HepG2 (cell line): ENCODE results near the gene SNX10. TPM values are rescaled to one million over a fixed set of nuclear protein-coding genes. Genes with fewer than 3 reads are reported as not detected.

Source experiments
- ATAC-seq: fragments of 200-7000 bp; cut with Tn5 transposase; 3 replicates; pipeline ENCODE4 v1.9.1; 2020; ENCODE audit warnings: mild to moderate bottlenecking, moderate library complexity
- BruUV-seq: library from RNA; stranded (reverse); fragments of 400-500 nt; replicated peaks from 2 replicates; lab custom pipeline; 2021; lab: Mats Ljungman, UMichigan
- CTCF ChIA-PET: fragments of 300-600 bp; formaldehyde crosslinking; extraction: SDS; loops from one replicate; lab custom pipeline; 2021; ENCODE audit warnings: low total read pairs, inconsistent platforms, low intra/inter-chr PET ratio; lab: Yijun Ruan, JAX
- POLR2A ChIA-PET: fragments of 350-600 bp; sonication (Branson Sonifier 250); formaldehyde crosslinking; loops from one replicate; lab custom pipeline; 2020; ENCODE audit warnings: antibody characterized with exemption, inconsistent platforms; lab: Yijun Ruan, JAX
- DNase-seq: peaks from one replicate; pipeline ENCODE4 v3.0.0-alpha.2; 2015; ENCODE audit warnings: low spot score
- FAIRE-seq: peaks from 3 replicates; lab custom pipeline; 2011; peaks lifted over from hg19 to GRCh38; lab: Jason Lieb, UNC
- H2AFZ ChIP-seq: one replicate; pipeline ENCODE4 v1.6.1; 2011; ENCODE audit warnings: low read length, inconsistent platforms
- H3K27ac ChIP-seq: fragments of 300-600 bp; 3 replicates; pipeline ENCODE4 v1.8.0; 2011; ENCODE audit warnings: mixed run types, mild to moderate bottlenecking, mixed read lengths, low read length, inconsistent platforms; ENCODE audit not compliant: insufficient read depth; ENCODE audit errors: extremely low read length
- H3K27me3 ChIP-seq, 2 experiments: fragments of 200-600 bp in 1 of 2; 2 replicates in 1 of 2; 3 replicates in 1 of 2; pipeline versions ENCODE4 v1.6.0 to v1.8.0; 2011; ENCODE audit warnings: low read length in 2 of 2, mild to moderate bottlenecking in 2 of 2, moderate library complexity in 2 of 2, inconsistent platforms in 1 of 2; ENCODE audit not compliant: insufficient read depth in 2 of 2, control insufficient read depth in 1 of 2
- H3K36me3 ChIP-seq, 2 experiments: fragments of 200-600 bp in 1 of 2; replicated peaks in 1 of 2; 2 replicates in 1 of 2; 3 replicates in 1 of 2; pipeline versions ENCODE4 v1.5.1 to v1.8.0; 2011; ENCODE audit warnings: low read length in 2 of 2, inconsistent platforms in 1 of 2; ENCODE audit not compliant: insufficient read depth in 2 of 2, control insufficient read depth in 1 of 2
- H3K4me1 ChIP-seq: 2 replicates; pipeline ENCODE4 v1.5.1; 2012; ENCODE audit warnings: low read length, inconsistent platforms; ENCODE audit not compliant: insufficient read depth
- H3K4me2 ChIP-seq: 2 replicates; pipeline ENCODE4 v1.6.0; 2011; ENCODE audit warnings: low read depth, low read length, inconsistent platforms
- H3K4me3 ChIP-seq, 3 experiments: fragments of 200-600 bp in 1 of 3; sonication (generic), shearing (Covaris generic) in 1 of 3; replicated peaks in 1 of 3; 2 replicates each; pipeline ENCODE4 v1.5.1; 2011 to 2016; ENCODE audit warnings: low read length in 3 of 3, inconsistent platforms in 2 of 3, low read depth in 2 of 3, mild to moderate bottlenecking in 2 of 3, control low read depth in 1 of 3, mixed read lengths in 1 of 3; ENCODE audit not compliant: insufficient read depth in 1 of 3
- H3K79me2 ChIP-seq: one replicate; pipeline ENCODE4 v1.6.1; 2011; ENCODE audit warnings: low read length, inconsistent platforms; ENCODE audit not compliant: insufficient read depth
- H3K9ac ChIP-seq: 2 replicates; pipeline ENCODE4 v1.6.0; 2011; ENCODE audit warnings: mild to moderate bottlenecking, low read depth, low read length, inconsistent platforms; ENCODE audit not compliant: insufficient read depth
- H3K9me3 ChIP-seq: 2 replicates; pipeline ENCODE4 v1.5.1; 2012; ENCODE audit warnings: mild to moderate bottlenecking, low read length
- H4K20me1 ChIP-seq: 2 replicates; pipeline ENCODE4 v1.6.0; 2011; ENCODE audit warnings: inconsistent platforms, mild to moderate bottlenecking, low read length, moderate library complexity; ENCODE audit not compliant: insufficient read depth
- MED13 ChIP-seq: sonication (generic); formaldehyde crosslinking; IDR thresholded peaks from 2 replicates; pipeline ENCODE4 v1.5.0; 2020; ENCODE audit warnings: missing genetic modification reagents
- NAIF1 ChIP-seq: sonication (generic); formaldehyde crosslinking; IDR thresholded peaks from 2 replicates; pipeline ENCODE4 v1.5.0; 2020; ENCODE audit warnings: mild to moderate bottlenecking, missing genetic modification reagents, borderline replicate concordance
- PRDM10 ChIP-seq: sonication (generic); formaldehyde crosslinking; IDR thresholded peaks from 2 replicates; pipeline ENCODE4 v1.4.0; 2020; ENCODE audit warnings: low read depth, missing genetic modification reagents
- RERE ChIP-seq: IDR thresholded peaks from 2 replicates; pipeline ENCODE4 v1.6.1; 2016; ENCODE audit warnings: low read depth, missing genetic modification reagents, missing compliant biosample characterization
- WGBS: methylation state at CpG from one replicate; pipeline ENCODE4 v1.1.6; 2017; ENCODE audit warnings: low lambda C conversion rate; 5-methylcytosine and 5-hydroxymethylcytosine counted together
- in situ Hi-C: cut with HindIII; loops from 2 replicates; pipeline ENCODE4 v1.10.0; 2017; ENCODE audit warnings: low pct_unique_long_range_greater_than_20kb; ENCODE audit not compliant: extremely low pct_ligation_motif_present
- intact Hi-C: fragments of 100-400 bp; cut with micrococcal nuclease; formaldehyde crosslinking; loops from one replicate; pipeline ENCODE4 v1.10.0; 2022; ENCODE audit not compliant: unreplicated experiment
- polyA plus RNA-seq, 8 experiments: library from polyadenylated mRNA; depleted of rRNA in 3 of 8; stranded (reverse) in 7 of 8; unstranded in 1 of 8; fragments of >200 nt; fragmentation: Illumina TruSeq in 4 of 8; extraction: Trizol in 4 of 8; gene quantifications; 2 replicates each; pipeline versions ENCODE4 v1.2.1 to v1.2.3, GENCODE V29; 2011 to 2016; ENCODE audit warnings: low read depth in 4 of 8, missing spikeins in 1 of 8, mixed read lengths in 1 of 8; ENCODE audit not compliant: insufficient read depth in 1 of 8
- total RNA-seq, 5 experiments: library from RNA; depleted of rRNA; stranded (reverse); fragments of >200 nt; fragmentation: Illumina TruSeq; extraction: Trizol; gene quantifications; 2 replicates each; pipeline ENCODE4 v1.2.3, GENCODE V29; 2016; ENCODE audit warnings: low read depth in 1 of 5

SNX10 gene
- total and polyA plus RNA-seq, 2 of the 13 experiments (the other 11 are each of a cell fraction or from before 2014, with no cell fraction given): 26.0 to 27.6 TPM

- TF ChIP-seq NAIF1 (CRISPR knock-in tag) (no peak), PRDM10 (no peak)
Measured at GRCh38 chr7:26356229-26356628, 64.6 kb downstream of the SNX10 start (continued).

GRCh38 chr7:26356929-26357798 is 65.5 kb downstream of the SNX10 start:
- H3K27ac ChIP-seq: no peak overlapping the region
- in situ Hi-C loops: no loop called here
- ChIA-PET CTCF (no interaction called here), POLR2A (interaction anchor here (0.8 to 1.4 kb wide), 3 partner anchors 9 to 158 kb away, joined by 3 to 7 read pairs (median 3); no protein-coding TSS in a partner anchor)
- H3K27me3 ChIP-seq: no peaks in the 10 kb centered on the region
- no peak for FAIRE-seq
- BruUV-seq: no TSS peak
- no peaks in the 10 kb centered on the region for H4K20me1 ChIP-seq
- H3K4me1 ChIP-seq: peaks cover 32% of the 10 kb centered on the region
- 73% methylated on average over 4 of the region's 4 CpGs for WGBS
- H3K9ac ChIP-seq: no peak overlapping the region
- 0 out of 5 replicates have a peak, but pooled peaks cover 0 to 3% of the 10 kb centered on the region in 2 experiments for H3K36me3 ChIP-seq
- H3K4me3 ChIP-seq: no peak overlapping the region
- DNase-seq: no peak
- no peak overlapping the region for H3K4me2 ChIP-seq
- H2AFZ ChIP-seq: no peak overlapping the region
- intact Hi-C loops: no loop called here
- no peaks in the 10 kb centered on the region for H3K79me2 ChIP-seq
- no peak; the same call in 2 of the 3 replicates for ATAC-seq
- no peaks in the 10 kb centered on the region for H3K9me3 ChIP-seq
- TF ChIP-seq MED13 (CRISPR knock-in tag) (no peak), RERE (no peak)
